GM12891 (cell line): ENCODE data around the gene LAMB4.

Experiments used
- DNase-seq: peaks from one replicate; pipeline ENCODE4 v3.0.0; 2011; ENCODE audit warnings: low spot score; ENCODE audit not compliant: insufficient read length
- FAIRE-seq: peaks from 2 replicates; lab custom pipeline; 2011; peaks lifted over from hg19 to GRCh38; lab: Jason Lieb, UNC
- PAX5 ChIP-seq: IDR thresholded peaks from 2 replicates; pipeline ENCODE4 v1.6.1; 2011; ENCODE audit warnings: low read length, moderate library complexity, mild to moderate bottlenecking; ENCODE audit not compliant: insufficient read depth, severe bottlenecking
- POLR2A ChIP-seq: IDR thresholded peaks from 2 replicates; pipeline ENCODE4 v1.6.1; 2011; ENCODE audit warnings: low read depth, low read length, control low read depth
- POLR2AphosphoS5 ChIP-seq: IDR thresholded peaks from 2 replicates; pipeline ENCODE4 v1.6.1; 2011; ENCODE audit warnings: low read depth, low read length, control low read depth
- POU2F2 ChIP-seq: IDR thresholded peaks from 2 replicates; pipeline ENCODE4 v1.6.1; 2011; ENCODE audit warnings: low read depth, mild to moderate bottlenecking, control low read depth, low read length, moderate library complexity
- SPI1 ChIP-seq: IDR thresholded peaks from 2 replicates; pipeline ENCODE4 v1.6.1; 2011; ENCODE audit warnings: low read depth, low read length, control low read depth
- TAF1 ChIP-seq: IDR thresholded peaks from 2 replicates; pipeline ENCODE4 v1.6.1; 2011; ENCODE audit warnings: low read depth, low read length, control low read depth

Gene LAMB4

GRCh38 chr7:108114117-108114841, 15.9 kb downstream of the LAMB4 start:
- FAIRE-seq = peak; percentile 93
- DNase-seq = no peak
- TF ChIP-seq POLR2AphosphoS5 (no peak), POU2F2 (0 out of 2 replicates have a peak, but pooled peaks have one; percentile 29)

- no peak for DNase-seq
- TF ChIP-seq POLR2A = no peak
- no peak for TF ChIP-seq PAX5
- TF ChIP-seq POLR2AphosphoS5 = no peak
- TF ChIP-seq POU2F2 = no peak
- TF ChIP-seq SPI1 = no peak
- no peak for TF ChIP-seq TAF1
- no peak for FAIRE-seq
These were observed 17.5 kb downstream of the LAMB4 start for GRCh38 chr7:108112683-108113082.

- DNase-seq = no peak
- TF ChIP-seq POLR2A (no peak), TAF1 (no peak), PAX5 (no peak), SPI1 (no peak), POU2F2 (no peak), POLR2AphosphoS5 (no peak)
- peak; percentile 92 for FAIRE-seq
These were observed 20.8 kb downstream of the LAMB4 start for GRCh38 chr7:108109221-108109908.

- DNase-seq (no peak), FAIRE-seq (no peak)
- TF ChIP-seq POLR2AphosphoS5 = no peak
- no peak for TF ChIP-seq POU2F2
- TF ChIP-seq TAF1 = no peak
- no peak for TF ChIP-seq PAX5
- no peak for TF ChIP-seq POLR2A
- no peak for TF ChIP-seq SPI1
These were observed 22.0 kb downstream of the LAMB4 start for GRCh38 chr7:108108131-108108530.

GRCh38 chr7:108104324-108104723, 25.8 kb downstream of the LAMB4 start:
- DNase-seq (no peak), FAIRE-seq (no peak)
- no peak for TF ChIP-seq PAX5
- no peak for TF ChIP-seq SPI1
- no peak for TF ChIP-seq TAF1
- no peak for TF ChIP-seq POU2F2
- TF ChIP-seq POLR2A = no peak
- TF ChIP-seq POLR2AphosphoS5 = no peak

- TF ChIP-seq POLR2A = no peak
- TF ChIP-seq POU2F2 = no peak
- TF ChIP-seq POLR2AphosphoS5 = no peak
- no peak for TF ChIP-seq PAX5
- no peak for TF ChIP-seq SPI1
- TF ChIP-seq TAF1 = no peak
- DNase-seq = no peak
- FAIRE-seq = no peak
These were observed 26.4 kb downstream of the LAMB4 start for GRCh38 chr7:108103558-108104298.

- no peak for FAIRE-seq
- no peak for TF ChIP-seq POU2F2
- TF ChIP-seq TAF1 = no peak
- no peak for DNase-seq
These were observed 27.4 kb downstream of the LAMB4 start for GRCh38 chr7:108102671-108103312.

GRCh38 chr7:108101759-108102158, 28.4 kb downstream of the LAMB4 start:
- TF ChIP-seq PAX5 = no peak
- TF ChIP-seq POLR2A = no peak
- no peak for TF ChIP-seq SPI1
- no peak for TF ChIP-seq POU2F2
- no peak for TF ChIP-seq TAF1
- TF ChIP-seq POLR2AphosphoS5 = no peak
- DNase-seq = no peak
- FAIRE-seq = no peak

- TF ChIP-seq POLR2AphosphoS5 (no peak), SPI1 (no peak), POU2F2 (no peak), POLR2A (no peak), PAX5 (no peak), TAF1 (no peak)
- FAIRE-seq (no peak), DNase-seq (no peak)
These were observed 30.4 kb downstream of the LAMB4 start for GRCh38 chr7:108099713-108100112.
